ENCODE results near the gene HBZ.
"Not testable (repeated sequence)": the region's sequence is repeated elsewhere in the genome, so short reads cannot be mapped to it uniquely, and the experiment has no call there.

The HBZ gene

DNA sequence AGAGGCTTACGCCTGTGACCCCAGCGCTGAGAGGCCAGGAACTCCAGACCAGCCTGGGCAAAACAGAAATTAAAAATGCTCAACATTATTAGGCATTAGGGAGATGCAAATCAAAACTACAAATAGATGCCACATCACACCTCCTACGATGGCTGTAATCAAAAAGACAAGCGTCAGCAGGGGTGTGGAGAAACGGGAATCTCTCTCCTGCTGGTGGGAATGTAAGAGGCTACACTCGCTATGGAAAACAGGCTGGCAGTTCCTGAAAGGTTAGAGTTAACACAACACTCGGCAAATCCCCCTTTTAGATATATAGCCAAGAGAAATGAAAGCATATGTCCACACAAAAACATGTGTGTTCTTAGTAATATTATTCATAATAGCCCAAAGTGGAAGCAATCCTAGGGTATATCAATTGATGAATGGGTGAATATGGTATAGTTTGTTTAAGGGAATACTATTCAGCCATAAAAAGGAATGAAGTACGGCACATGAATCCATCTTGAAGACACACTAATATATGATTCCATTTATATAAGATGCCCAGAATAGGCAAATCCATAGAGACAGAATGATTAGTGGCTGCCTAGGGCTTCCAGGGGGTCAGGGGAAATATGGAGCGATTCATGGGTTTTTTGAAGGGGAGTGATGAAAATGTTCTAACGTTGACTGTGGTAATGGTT lies 12.1 kb upstream of the HBZ start:
- no peak for DNase-seq

GRCh38 chr16:142405-142967 lies 10.0 kb upstream of the HBZ start:
- DNase-seq = no peak

DNA sequence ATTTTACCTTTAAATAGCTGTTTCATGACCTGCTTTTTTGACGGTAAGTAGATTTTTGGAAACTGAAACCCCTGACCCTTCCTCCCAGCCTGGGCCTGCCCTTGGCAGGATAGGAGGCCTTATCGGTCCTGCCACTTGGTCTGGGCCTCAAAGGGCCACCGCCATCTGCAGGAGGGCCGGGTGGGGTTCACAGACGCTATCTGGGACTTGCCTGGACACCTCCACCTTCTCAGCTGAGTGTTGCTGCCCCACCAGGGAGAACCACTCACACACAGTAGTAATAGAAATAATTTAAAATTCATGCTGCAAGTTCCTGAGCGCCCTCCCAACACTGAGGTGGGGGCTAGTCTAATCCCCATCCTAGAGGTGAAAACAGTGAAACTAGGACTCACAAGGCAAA lies 9.4 kb upstream of the HBZ start:
- DNase-seq = no peak

GRCh38 chr16:143456-143855 lies 9.0 kb upstream of the HBZ start:
- no peak for DNase-seq

DNA sequence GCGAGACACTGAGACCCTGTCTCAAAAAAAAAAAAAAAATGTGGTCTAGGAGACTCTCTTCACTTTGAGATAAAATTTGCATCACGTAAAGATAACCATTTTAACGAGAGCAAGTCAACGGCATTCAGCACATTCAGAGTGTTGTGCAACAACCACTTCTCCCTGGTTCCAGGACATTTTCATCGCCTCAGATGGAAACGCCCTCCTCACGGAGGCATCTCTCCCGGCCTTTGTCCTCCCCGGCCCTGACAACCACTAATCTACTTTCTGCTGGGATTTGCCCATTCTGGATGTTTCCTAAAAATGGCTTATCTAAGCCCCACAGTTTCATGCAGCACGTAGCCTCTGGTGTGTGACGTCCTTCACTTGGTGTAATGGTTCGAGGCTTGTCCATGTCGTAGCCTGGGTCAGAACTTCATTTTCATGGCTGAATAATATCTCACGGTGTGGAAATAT lies 7.6 kb upstream of the HBZ start:
- no peak for DNase-seq

GRCh38 chr16:146646-147045 lies 5.8 kb upstream of the HBZ start:
- DNase-seq = no peak

GRCh38 chr16:149024-149660 lies 3.3 kb upstream of the HBZ start:
- no peak for DNase-seq

- not testable (repeated sequence) for DNase-seq
These were observed 681 bp downstream of the HBZ start for GRCh38 chr16:153129-153521.

DNA sequence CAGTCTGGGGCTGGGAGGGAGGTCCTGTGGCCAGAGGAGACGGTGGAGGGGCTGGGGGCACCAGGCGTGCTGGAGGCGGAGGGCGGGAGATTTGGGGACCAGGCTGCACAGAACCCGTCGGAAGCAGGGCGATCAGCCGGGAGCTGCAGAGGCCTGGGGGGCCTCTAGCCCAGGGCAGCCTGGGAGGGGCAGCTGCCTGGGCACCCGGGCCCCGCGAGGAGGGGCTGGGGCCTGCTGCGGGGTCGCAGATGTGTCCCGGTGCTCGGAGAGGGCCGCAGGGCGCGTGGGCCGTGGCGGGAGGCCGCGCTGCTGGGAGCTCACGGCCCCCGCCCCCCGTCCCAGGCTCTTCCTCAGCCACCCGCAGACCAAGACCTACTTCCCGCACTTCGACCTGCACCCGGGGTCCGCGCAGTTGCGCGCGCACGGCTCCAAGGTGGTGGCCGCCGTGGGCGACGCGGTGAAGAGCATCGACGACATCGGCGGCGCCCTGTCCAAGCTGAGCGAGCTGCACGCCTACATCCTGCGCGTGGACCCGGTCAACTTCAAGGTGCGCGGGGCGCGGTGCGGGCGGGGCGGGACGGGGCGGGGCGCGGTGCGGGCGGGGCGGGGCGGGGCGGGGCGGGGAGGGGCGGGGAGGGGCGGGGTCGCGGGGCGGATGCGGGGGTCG lies 1.2 kb downstream of the HBZ start:
- not testable (repeated sequence) for DNase-seq

GRCh38 chr16:154217-155030 lies 2.0 kb downstream of the HBZ start:
- no peak for DNase-seq

- no peak for DNase-seq
These were observed 2.6 kb downstream of the HBZ start for GRCh38 chr16:155031-155398.

DNA sequence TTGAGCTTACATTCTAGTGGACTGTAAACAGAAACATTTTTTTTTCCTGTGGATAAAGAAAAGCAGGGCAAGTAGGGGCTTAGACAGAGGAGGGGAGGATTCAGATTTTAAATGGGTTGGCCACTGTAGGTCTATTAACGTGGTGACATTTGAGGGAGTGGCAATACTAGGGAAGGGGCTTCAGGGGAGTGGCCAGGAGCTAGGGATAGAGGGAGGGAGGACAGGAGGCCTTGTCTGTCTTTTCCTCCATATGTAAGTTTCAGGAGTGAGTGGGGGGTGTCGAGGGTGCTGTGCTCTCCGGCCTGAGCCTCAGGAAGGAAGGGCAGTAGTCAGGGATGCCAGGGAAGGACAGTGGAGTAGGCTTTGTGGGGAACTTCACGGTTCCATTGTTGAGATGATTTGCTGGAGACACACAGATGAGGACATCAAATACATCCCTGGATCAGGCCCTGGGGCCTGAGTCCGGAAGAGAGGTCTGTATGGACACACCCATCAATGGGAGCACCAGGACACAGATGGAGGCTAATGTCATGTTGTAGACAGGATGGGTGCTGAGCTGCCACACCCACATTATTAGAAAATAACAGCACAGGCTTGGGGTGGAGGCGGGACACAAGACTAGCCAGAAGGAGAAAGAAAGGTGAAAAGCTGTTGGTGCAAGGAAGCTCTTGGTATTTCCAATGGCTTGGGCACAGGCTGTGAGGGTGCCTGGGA lies 6.8 kb downstream of the HBZ start:
- DNase-seq = no peak

GRCh38 chr16:160242-160641 lies 7.8 kb downstream of the HBZ start:
- DNase-seq = not testable (repeated sequence)

- no peak for DNase-seq
These were observed 8.3 kb downstream of the HBZ start for GRCh38 chr16:160691-161190.

- no peak for DNase-seq
These were observed 10.0 kb downstream of the HBZ start for GRCh38 chr16:162271-162991.

DNA sequence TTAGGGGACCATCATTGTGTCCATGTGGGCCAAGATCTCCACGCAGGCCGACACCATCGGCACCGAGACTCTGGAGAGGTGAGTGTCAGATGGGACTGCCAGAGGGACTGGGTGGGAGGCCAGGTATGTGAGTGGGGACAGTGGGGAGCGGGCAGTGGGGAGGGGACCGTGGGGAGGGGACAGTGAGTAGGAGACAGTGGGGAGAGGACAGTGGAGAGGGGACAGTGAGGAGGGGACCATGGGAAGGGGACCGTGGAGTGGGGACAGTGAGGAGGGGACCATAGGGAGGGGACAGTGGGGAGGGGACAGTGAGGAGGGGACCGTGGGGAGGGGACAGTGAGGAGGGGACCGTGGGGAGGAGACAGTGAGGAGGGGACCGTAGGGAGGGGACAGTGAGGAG lies 10.7 kb downstream of the HBZ start:
- DNase-seq = not testable (repeated sequence)

DNA sequence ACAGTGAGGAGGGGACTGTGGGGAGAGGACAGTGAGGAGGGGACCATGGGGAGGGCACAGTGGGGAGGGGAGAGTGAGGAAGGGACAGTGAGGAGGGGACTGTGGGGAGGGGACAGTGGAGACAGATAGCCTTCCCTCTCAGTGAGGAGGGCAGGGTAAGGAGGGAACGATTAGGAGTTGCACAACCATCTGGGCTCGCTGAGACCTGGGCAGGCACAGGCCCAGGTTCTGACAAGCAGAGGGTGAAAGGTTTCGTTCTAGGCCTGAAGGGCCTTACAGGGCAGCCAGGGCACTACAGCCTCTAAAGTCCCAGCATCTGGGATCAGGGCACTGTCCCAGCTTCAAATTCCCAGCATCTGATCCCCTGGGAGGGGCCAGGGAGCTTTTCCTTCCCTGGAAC lies 11.3 kb downstream of the HBZ start:
- DNase-seq = not testable (repeated sequence)

GRCh38 chr16:164134-164823 lies 11.8 kb downstream of the HBZ start:
- not testable (repeated sequence) for DNase-seq

DNA sequence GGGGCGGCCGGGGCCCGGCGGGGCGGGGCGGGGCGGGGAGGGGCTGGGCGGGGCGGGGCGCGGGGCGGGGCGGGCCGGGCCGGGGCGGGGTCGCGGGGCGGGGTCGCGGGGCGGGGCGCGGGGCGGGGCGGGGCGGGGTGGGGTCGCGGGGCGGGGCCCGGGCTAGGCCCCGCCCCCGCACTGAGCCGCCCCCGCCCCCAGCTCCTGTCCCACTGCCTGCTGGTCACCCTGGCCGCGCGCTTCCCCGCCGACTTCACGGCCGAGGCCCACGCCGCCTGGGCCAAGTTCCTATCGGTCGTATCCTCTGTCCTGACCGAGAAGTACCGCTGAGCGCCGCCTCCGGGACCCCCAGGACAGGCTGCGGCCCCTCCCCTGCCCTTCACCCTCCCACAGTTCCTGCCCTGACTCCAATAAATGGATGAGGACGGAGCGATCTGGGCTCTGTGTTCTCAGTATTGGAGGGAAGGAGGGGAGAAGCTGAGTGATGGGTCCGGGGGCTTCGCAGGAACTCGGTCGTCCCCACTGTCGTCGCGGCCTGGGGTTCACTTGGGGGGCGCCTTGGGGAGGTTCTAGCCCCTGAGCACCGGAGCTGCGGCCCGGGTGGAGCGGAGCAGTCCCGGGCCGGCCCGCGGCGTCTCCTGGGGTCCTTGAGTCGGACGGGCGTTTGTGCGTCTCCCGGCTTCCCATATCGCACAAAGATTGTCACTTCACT lies 12.5 kb downstream of the HBZ start:
- no peak for DNase-seq
